HepG2 (cell line): Measurements from ENCODE around the gene LIM2.

Experiments
- CTCF ChIP-seq: sonication (generic); formaldehyde crosslinking; IDR thresholded peaks from 2 replicates; pipeline ENCODE4 v1.5.0; 2020; ENCODE audit warnings: mild to moderate bottlenecking, missing genetic modification reagents, moderate library complexity
- EP300 ChIP-seq, 3 experiments: sonication (generic) in 1 of 3; formaldehyde crosslinking in 1 of 3; IDR thresholded peaks; 2 replicates each; pipeline versions ENCODE4 v1.5.1 to v1.6.1; 2011 to 2020; ENCODE audit warnings: low read depth in 2 of 3, low read length in 2 of 3, borderline replicate concordance in 1 of 3, improper control_type of control experiment in 1 of 3, mild to moderate bottlenecking in 1 of 3, missing genetic modification reagents in 1 of 3, moderate library complexity in 1 of 3
- JUNB ChIP-seq: sonication (generic); formaldehyde crosslinking; IDR thresholded peaks from 2 replicates; pipeline ENCODE4 v1.8.0; 2022; ENCODE audit warnings: missing genetic modification reagents, mild to moderate bottlenecking, borderline replicate concordance
- KDM5B ChIP-seq: sonication (generic); formaldehyde crosslinking; IDR thresholded peaks from 2 replicates; pipeline ENCODE4 v1.4.0; 2020; ENCODE audit warnings: missing genetic modification reagents, mild to moderate bottlenecking, borderline replicate concordance
- KLF13 ChIP-seq: sonication (generic); formaldehyde crosslinking; IDR thresholded peaks from 2 replicates; pipeline ENCODE4 v1.4.0; 2020; ENCODE audit warnings: mild to moderate bottlenecking, missing genetic modification reagents
- MAFK ChIP-seq, 2 experiments: IDR thresholded peaks in 1 of 2; conservative IDR thresholded peaks in 1 of 2; 2 replicates each; pipeline ENCODE4 v1.6.1; 2011; ENCODE audit warnings: improper control_type of control experiment in 2 of 2, low read length in 2 of 2
- NR2F2 ChIP-seq: IDR thresholded peaks from 2 replicates; pipeline ENCODE4 v1.6.1; 2012; ENCODE audit warnings: low read depth, inconsistent platforms, borderline replicate concordance
- PHF20 ChIP-seq: sonication (generic); formaldehyde crosslinking; IDR thresholded peaks from 2 replicates; pipeline ENCODE4 v1.5.0; 2020; ENCODE audit warnings: mild to moderate bottlenecking, missing genetic modification reagents

- no peak for TF ChIP-seq MAFK (conservative IDR thresholded peaks at IDR 0.05 in 1 of 2, IDR thresholded peaks at IDR 0.05 in 1 of 2; ENCODE audit: low read length in 2 of 2)
- no peak for TF ChIP-seq EP300 (IDR thresholded peaks at IDR 0.05; ENCODE audit: low read depth in 2 of 2, low read length in 2 of 2)
- no peak for TF ChIP-seq EP300 (CRISPR knock-in tag; IDR thresholded peaks at IDR 0.05; ENCODE audit: borderline replicate concordance)
- TF ChIP-seq PHF20 (CRISPR knock-in tag), result no peak
- TF ChIP-seq NR2F2, result no peak
- no peak for TF ChIP-seq JUNB (CRISPR knock-in tag)
- TF ChIP-seq KLF13 (CRISPR knock-in tag), result no peak
- TF ChIP-seq KDM5B (CRISPR knock-in tag), result no peak
- no peak for TF ChIP-seq CTCF (CRISPR knock-in tag)
Measured at GRCh38 chr19:51357952-51358351, 29.8 kb downstream of the LIM2 start.
